RPMI7951 (cell line): ENCODE results near the gene ELFN2. TPM values are rescaled to one million over a fixed set of nuclear protein-coding genes. Genes with fewer than 3 reads are reported as not detected.
"Not testable (repeated sequence)": the region's sequence is repeated elsewhere in the genome, so short reads cannot be mapped to it uniquely, and the experiment has no call there.

Experiments used
- DNase-seq: peaks from one replicate; pipeline ENCODE4 v3.0.0-alpha.2; 2012; ENCODE audit warnings: low read depth
- total RNA-seq: library from RNA; depleted of rRNA; stranded (reverse); fragments of >200 nt; shearing (Covaris generic); gene quantifications from 2 replicates; pipeline ENCODE4 v1.2.3, GENCODE V29; 2014

The ELFN2 gene
- total RNA-seq, 1 experiment from 2014 or later: under 0.01 TPM

DNA sequence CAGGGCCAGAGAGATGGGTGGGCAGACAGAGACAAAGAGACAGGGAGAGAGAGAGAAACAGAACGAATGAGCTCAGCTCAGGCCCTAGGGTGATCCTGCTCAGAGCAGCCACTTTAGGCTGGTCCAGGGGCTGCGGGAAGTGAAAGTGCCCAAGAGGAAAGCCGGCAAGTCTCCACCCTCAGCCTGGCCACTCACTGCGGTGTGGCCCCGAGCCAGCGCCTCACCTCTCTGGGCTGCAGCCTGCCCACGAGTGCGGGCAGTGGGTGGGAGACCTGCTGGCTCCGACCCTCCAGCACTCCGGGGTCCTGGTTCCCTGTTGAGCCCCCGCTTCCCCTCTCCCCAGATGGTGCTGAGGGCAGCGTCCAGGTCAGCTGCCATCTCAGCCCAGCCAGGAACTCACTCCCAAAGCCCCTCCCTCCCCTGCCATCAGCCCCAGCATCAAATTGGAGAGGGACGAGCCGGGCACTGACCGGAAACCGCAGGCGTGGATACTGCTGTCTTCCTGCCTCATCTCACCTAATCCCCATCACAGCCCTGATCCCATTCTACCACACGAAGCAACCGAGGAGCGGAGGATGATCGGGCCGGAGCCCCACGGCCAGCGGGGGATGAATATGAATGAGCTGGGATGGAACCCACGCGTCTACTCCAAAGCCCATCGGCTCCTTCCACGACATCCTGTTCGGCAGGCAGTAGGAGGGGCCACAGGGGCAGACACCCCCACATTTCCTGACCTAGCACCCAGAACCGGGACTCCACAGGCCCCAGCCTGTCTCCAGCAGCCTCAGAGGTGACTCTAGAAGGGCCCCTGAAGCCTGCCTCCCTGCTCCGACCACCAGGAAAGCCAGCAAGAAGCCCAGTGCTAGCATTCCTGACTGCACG lies 16.9 kb downstream of the ELFN2 start:
- DNase-seq: peak; percentile 13

DNA sequence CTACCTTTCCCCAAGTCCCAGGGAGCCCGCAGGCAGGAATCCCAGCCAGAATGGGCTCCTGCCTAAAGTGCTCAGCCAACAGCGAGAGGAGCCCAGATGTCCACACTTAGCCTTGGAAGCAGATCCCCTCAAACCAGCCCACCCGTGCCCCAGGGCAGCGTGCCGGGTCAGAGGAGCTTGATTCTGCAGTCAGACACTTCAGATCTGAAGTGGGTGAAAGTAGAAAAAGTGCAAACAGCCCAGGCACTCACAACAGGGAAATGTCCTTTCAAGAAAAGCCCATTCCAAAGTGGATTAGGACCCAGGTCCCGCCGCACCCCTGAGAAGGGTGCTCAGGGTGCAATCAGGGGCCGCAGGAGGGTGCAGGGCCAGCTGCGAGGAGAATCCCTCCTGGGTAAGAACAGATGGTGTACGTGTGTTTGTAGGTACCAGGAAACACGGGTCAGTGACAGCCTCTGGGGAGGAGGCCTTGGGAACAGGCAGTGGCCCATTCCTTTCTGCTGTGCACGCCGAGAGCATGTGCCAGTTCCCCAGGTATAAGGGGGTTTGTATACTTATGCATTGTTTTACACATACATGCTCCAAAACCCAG lies 17.7 kb downstream of the ELFN2 start:
- no peak for DNase-seq

DNA sequence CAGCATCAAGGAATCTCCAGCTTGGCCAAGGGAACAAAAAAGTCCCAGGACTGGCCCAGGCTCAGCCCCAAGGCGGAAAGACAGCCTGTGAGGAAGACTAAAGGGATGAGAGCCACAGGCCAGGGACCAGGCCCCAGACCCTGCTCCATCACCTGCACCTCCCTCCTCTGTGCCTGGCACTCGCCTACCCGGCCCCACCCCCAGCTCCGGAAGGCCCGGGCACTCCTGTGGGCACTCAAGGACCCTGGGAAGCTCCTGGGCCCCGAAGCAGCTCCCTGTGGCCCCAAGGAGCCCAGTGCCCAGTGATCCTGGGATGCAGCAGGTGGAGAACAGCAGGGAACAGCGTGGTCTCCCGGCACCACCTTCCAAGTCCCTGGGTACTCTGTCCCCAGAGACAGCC lies 18.2 kb downstream of the ELFN2 start:
- DNase-seq: no peak

DNA sequence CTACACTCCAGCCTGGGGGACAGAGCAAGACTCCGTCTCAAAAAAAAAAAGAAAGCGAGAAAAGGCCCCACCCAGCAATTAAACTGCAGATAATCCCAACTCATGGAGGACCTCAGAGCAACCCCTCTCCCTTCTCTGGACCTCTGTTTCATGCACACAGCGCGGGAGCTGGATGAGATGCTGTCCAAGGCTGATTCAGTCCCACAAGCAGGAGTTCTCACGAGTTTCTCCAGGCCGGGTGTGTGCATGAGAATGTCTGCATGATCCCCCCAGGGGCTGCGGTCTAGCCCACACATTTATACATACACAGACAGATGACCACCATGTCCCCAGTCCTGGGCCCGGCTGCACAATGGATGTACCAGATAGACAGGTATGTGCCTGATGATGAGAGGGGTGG lies 19.4 kb downstream of the ELFN2 start:
- DNase-seq: no peak

GRCh38 chr22:37406441-37407235 lies 20.6 kb downstream of the ELFN2 start:
- DNase-seq: no peak

DNA sequence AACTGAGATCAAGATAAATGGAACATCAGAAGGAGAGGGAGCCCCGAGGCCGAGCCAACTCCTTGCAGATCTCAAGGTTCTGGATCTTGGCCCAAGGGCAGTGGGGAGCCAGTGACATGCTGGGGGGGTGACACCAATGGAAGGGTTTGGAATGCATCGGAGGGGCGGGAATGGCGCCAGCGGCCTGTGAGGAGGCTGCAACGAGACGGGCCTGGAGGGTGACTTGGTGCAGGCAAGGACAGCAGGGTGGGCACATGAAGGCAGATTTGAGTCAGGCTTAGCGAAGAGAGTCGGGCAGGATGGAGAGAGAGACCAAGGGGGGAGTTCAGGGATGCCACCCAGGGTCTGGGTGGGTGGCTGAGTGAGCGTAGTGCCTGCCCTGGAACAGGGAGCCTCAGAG lies 23.2 kb downstream of the ELFN2 start:
- no peak for DNase-seq

- no peak for DNase-seq
These were observed 23.9 kb downstream of the ELFN2 start for GRCh38 chr22:37403267-37403960.

DNA sequence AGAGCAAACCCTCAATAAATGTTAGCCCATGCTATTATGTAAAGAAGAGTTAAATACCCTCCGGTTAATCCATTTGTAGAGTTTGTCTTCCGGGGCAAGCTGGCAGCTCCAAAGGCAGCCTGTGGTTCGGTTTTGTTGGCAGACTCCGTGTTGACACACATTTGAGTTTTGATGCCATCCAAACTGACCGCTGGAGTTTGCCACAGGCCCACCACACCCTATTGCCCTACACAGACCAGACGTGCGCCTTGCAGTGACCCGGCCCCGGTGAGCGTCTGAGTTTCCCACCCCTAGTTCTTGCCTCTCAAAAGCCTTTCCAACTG lies 25.1 kb downstream of the ELFN2 start:
- DNase-seq: no peak

DNA sequence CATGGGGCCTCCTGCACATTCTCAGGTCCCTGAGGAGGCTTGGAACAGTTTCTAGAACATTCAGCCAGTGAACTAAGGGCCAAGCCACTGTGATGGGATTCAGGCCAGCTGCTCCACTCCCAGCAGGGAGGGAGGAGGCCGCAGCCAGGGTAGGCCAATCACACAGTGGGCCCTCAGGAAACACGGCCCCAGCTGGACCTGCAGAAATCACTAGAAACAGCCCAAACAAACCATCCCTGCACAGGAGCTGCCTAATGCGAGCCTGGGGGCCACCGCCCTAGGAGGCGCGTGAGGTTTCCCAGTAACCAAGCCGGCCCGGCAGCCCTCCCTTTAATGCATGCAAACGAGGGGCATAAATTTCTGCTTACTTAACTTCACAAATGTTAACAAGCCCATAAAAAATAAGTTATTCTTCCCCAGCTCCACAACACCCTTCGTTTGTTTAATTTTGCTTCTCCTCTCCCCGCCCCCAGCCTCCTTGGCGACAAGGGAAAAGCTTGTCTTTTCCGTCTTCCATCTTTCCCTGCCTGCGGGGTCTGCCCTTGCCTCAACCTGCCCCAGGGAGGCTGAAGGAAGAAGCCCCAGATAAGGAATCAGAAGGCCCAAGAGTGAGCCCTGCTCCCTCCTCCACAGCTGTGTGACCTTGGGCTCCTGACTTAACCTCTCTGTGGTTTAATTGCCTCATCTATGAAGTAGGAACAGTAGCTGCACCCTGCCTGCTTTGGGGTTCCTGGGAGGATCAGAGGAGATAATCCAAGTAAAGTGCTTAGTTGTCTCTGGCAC lies 25.7 kb downstream of the ELFN2 start:
- DNase-seq: no peak

- no peak for DNase-seq
These were observed 26.6 kb downstream of the ELFN2 start for GRCh38 chr22:37400719-37401118.

GRCh38 chr22:37399457-37399856 lies 27.8 kb downstream of the ELFN2 start:
- DNase-seq: not testable (repeated sequence)

DNA sequence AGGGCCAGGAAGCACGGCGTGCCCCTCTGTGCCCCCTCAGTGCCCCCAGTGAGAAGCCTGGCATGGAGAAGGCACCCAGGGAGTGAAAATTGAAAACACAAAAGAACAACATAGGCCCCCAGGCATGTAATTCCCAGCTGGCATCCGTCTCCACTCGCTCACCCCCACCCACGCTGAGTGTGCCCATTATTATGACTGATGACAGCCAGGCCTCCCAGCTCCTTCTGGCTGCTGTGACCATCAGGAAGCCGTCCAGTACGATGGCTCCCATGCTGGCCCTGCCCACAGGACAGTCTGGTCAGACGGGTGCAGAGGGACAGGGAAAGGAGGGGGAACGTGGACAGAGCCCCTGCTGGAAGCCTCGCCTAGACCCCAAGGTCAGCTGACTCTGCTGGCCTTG lies 30.1 kb downstream of the ELFN2 start:
- no peak for DNase-seq

GRCh38 chr22:37396488-37397084 lies 30.7 kb downstream of the ELFN2 start:
- DNase-seq: no peak

GRCh38 chr22:37394341-37394740 lies 32.9 kb downstream of the ELFN2 start:
- no peak for DNase-seq

- DNase-seq: no peak
These were observed 33.5 kb downstream of the ELFN2 start for GRCh38 chr22:37393746-37394145.

DNA sequence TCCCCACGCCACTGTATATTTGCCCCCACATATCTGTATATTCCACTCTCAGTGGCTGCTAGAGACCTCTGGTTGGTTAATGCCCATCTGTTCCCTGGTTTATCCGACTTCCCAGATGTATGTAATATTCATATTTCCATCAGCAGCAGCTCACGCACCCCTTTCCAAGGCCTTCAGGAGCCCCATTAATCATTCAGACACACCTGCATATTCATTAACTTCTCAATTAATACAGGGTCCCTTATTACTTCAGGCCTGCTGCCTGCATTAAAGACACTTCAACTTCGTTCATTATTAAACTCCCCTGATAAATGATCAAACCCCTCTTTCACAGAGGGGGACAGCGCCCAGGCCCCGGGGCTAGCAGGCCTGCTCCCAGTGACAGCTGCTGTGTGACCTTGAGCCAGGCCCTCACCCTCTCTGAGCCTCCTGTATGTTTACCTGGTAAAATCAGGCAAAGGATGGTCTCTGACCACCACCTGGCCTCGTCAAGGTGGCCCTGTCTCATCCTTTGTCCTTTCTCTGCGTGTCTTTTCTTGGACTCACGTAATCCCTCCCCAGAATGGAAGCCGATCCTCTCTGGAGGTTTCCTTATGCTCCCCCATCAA lies 34.5 kb downstream of the ELFN2 start:
- no peak for DNase-seq

- DNase-seq: no peak
These were observed 35.6 kb downstream of the ELFN2 start for GRCh38 chr22:37391702-37392101.

DNA sequence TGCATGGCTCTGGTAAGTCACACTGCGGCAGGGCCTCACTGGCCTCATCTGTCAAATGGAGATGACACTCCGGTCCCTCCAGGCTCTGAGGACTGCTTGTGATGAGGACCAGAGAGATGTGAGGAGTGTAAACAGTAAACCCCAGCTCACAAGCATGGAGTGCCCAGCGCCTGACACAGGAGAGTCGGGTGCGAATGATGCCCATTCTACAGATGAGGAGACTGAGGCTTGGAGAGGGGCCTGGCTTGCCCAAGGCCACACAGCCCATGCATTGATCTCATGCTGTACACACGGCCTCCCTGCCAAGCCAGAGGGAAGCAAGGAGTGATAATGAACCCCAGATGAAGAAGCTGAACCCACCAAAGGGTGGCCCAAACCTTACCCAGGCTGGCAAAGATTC lies 37.2 kb downstream of the ELFN2 start:
- DNase-seq: no peak

DNA sequence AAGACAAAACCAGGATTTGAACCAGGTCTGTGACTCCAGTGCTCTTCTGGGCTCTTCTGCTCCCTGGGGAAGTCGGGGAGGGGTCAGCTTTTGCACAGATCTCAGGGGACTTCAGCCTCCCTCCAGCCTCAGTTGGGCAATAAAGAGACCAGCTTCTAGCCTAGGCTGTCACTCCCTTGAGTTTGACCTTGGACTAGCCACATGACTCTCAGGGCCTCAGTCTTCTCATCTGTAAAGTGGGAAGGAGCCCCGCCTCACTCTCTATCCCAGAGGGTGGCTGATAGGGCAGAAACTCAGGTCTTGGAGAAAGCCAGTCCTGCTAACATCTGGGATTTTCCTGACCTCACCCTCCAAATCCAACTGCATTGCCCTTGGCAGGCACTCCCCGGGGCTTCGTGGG lies 38.7 kb downstream of the ELFN2 start:
- no peak for DNase-seq

GRCh38 chr22:37387793-37388192 lies 39.5 kb downstream of the ELFN2 start:
- DNase-seq: no peak

DNA sequence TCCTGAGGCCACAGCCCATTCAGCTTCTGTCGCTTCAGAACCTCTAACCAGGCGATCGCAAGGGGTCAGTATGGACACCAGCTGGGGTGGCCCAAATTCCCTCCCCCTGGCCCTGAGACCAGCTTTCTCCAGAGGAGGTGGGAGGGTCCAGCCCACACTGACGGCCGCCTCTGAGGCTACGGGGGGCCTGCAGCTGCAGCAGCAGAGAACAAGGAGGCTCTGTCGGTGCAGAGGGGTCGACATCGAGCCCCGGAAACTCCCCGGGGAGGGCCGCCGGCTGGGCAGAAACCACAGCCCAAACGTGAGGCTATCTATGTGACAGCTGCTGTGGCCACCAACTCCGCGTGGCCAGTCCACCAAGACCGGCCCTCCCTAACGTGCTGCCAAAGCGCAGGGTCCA lies 40.8 kb downstream of the ELFN2 start:
- DNase-seq: no peak
